Astrocyte (in vitro differentiated cells and primary cell): ENCODE measurements around the gene HAUS8. TPM values are rescaled to one million over a fixed set of nuclear protein-coding genes. Genes with fewer than 3 reads are reported as not detected.

Experiments used
- DNase-seq: peaks from one replicate; pipeline ENCODE4 v3.0.0-alpha.2; 2010; ENCODE audit warnings: low read depth
- FAIRE-seq: peaks from 2 replicates; lab custom pipeline; 2011; peaks lifted over from hg19 to GRCh38; lab: Jason Lieb, UNC
- H2AFZ ChIP-seq: 2 replicates; pipeline ENCODE4 v1.6.0; 2012; ENCODE audit warnings: low read depth, low read length, inconsistent platforms
- H3K27ac ChIP-seq: 2 replicates; pipeline ENCODE4 v1.5.1; 2011; ENCODE audit warnings: low read depth, low read length, inconsistent platforms
- H3K27me3 ChIP-seq: 2 replicates; pipeline ENCODE4 v1.6.0; 2011; ENCODE audit warnings: low read length, inconsistent platforms; ENCODE audit not compliant: insufficient read depth
- H3K36me3 ChIP-seq: 2 replicates; pipeline ENCODE4 v1.5.1; 2011; ENCODE audit warnings: low read length, inconsistent platforms; ENCODE audit not compliant: insufficient read depth
- H3K4me1 ChIP-seq: 2 replicates; pipeline ENCODE4 v1.5.1; 2011; ENCODE audit warnings: low read length, inconsistent platforms; ENCODE audit not compliant: insufficient read depth
- H3K4me2 ChIP-seq: 2 replicates; pipeline ENCODE4 v1.6.0; 2012; ENCODE audit warnings: low read length, inconsistent platforms
- H3K4me3 ChIP-seq: 2 replicates; pipeline ENCODE4 v1.5.1; 2011; ENCODE audit warnings: low read depth, mild to moderate bottlenecking, low read length, inconsistent platforms; ENCODE audit not compliant: insufficient read depth
- H3K79me2 ChIP-seq: 2 replicates; pipeline ENCODE4 v1.6.0; 2012; ENCODE audit warnings: mild to moderate bottlenecking, low read length, inconsistent platforms; ENCODE audit not compliant: insufficient read depth
- H3K9ac ChIP-seq: 2 replicates; pipeline ENCODE4 v1.6.0; 2012; ENCODE audit warnings: mild to moderate bottlenecking, low read length, inconsistent platforms
- H3K9me3 ChIP-seq: 2 replicates; pipeline ENCODE4 v1.5.1; 2012; ENCODE audit warnings: low read depth, mild to moderate bottlenecking, low read length, inconsistent platforms; ENCODE audit not compliant: insufficient read depth
- H4K20me1 ChIP-seq: 2 replicates; pipeline ENCODE4 v1.6.0; 2012; ENCODE audit warnings: low read length, inconsistent platforms; ENCODE audit not compliant: insufficient read depth
- H3K27ac Mint-ChIP-seq: one replicate; pipeline ENCODE4 v1.8.0; 2021; ENCODE audit warnings: mild to moderate bottlenecking, mixed read lengths; ENCODE audit not compliant: unreplicated experiment
- H3K27me3 Mint-ChIP-seq: one replicate; pipeline ENCODE4 v1.8.0; 2021; ENCODE audit warnings: low read depth, mixed read lengths; ENCODE audit not compliant: unreplicated experiment
- H3K36me3 Mint-ChIP-seq: one replicate; pipeline ENCODE4 v1.8.0; 2021; ENCODE audit warnings: low read depth, mixed read lengths; ENCODE audit not compliant: unreplicated experiment
- H3K4me1 Mint-ChIP-seq: one replicate; pipeline ENCODE4 v1.8.0; 2021; ENCODE audit warnings: low read depth, mixed read lengths; ENCODE audit not compliant: unreplicated experiment
- H3K4me3 Mint-ChIP-seq: one replicate; pipeline ENCODE4 v1.8.0; 2021; ENCODE audit warnings: mild to moderate bottlenecking, moderate library complexity, mixed read lengths; ENCODE audit not compliant: unreplicated experiment
- H3K9me3 Mint-ChIP-seq: one replicate; pipeline ENCODE4 v1.8.0; 2021; ENCODE audit warnings: mild to moderate bottlenecking, mixed read lengths; ENCODE audit not compliant: unreplicated experiment
- EZH2 ChIP-seq: IDR thresholded peaks from 2 replicates; pipeline ENCODE4 v1.6.1; 2012; ENCODE audit warnings: mild to moderate bottlenecking, low read length, inconsistent platforms; ENCODE audit not compliant: insufficient read depth
- total RNA-seq: library from RNA; stranded (reverse); gene quantifications from 2 replicates; pipeline ENCODE4 v1.2.1, GENCODE V29; 2021
- TF ChIP-seq, protein P1 (sequence below): IDR thresholded peaks from 2 replicates; pipeline ENCODE4 v1.5.1; 2011; ENCODE audit warnings: low read depth, mild to moderate bottlenecking, inconsistent platforms, low read length, moderate library complexity; ENCODE audit not compliant: insufficient read depth

HAUS8 gene
- total RNA-seq, 1 donor from 2014 or later = 5.6 TPM

DNA sequence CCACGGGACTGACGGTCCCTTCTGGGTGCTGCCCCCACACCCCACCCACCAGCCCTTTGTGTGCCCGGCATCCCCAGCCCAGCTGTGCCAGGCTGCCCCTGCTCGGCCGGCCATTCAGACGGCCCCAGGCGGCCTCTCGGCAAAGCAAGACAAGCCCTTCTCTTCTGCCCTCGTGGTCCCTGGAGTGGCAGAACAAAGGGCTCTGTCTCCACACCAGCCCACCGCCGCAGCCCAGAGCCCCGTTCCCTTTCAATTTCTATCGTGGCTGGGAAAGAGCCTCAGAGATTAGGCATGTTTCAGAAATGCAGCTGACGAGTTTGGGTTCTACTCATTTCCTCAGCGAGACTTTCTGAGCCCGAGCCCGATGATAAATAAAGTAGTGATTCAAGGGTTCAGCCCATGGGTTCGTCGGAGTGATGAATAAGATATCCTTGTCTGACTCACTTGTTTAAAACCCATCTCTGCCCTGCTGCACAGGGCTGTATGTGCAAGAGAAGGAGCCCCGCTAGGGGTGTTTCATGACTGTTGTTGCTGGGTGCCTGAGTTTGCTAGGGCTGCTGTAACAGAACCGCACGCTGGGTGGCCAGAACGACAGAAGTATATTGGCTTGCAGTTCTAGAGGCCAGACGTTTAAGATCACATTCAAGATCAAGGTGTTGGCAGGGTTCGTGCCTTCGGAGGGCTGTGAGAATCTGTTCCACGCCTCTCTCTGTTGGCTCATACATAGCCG lies 4.6 kb upstream of the HAUS8 start:
- Histone ChIP-seq H3K4me1 (peaks cover 35% of the 10 kb centered on the region), H4K20me1 (peaks cover 63% of the 10 kb centered on the region), H3K4me3 (peak overlapping the region; percentile 63), H3K27ac (peak overlapping the region; percentile 99), H2AFZ (peak overlapping the region; percentile 9), H3K36me3 (peaks cover 7% of the 10 kb centered on the region), H3K4me2 (peak overlapping the region; percentile 94), H3K27me3 (no peaks in the 10 kb centered on the region), H3K9ac (peak overlapping the region; percentile 98), H3K9me3 (no peaks in the 10 kb centered on the region), H3K79me2 (peaks cover 89% of the 10 kb centered on the region)
- H3K9me3 Mint-ChIP-seq = no peaks in the 10 kb centered on the region
- H3K4me3 Mint-ChIP-seq = peak overlapping the region; percentile 78
- H3K27ac Mint-ChIP-seq = peak overlapping the region; percentile 96
- DNase-seq = peak; percentile 98
- TF ChIP-seq EZH2 = no peak
- TF ChIP-seq, protein P1, sequence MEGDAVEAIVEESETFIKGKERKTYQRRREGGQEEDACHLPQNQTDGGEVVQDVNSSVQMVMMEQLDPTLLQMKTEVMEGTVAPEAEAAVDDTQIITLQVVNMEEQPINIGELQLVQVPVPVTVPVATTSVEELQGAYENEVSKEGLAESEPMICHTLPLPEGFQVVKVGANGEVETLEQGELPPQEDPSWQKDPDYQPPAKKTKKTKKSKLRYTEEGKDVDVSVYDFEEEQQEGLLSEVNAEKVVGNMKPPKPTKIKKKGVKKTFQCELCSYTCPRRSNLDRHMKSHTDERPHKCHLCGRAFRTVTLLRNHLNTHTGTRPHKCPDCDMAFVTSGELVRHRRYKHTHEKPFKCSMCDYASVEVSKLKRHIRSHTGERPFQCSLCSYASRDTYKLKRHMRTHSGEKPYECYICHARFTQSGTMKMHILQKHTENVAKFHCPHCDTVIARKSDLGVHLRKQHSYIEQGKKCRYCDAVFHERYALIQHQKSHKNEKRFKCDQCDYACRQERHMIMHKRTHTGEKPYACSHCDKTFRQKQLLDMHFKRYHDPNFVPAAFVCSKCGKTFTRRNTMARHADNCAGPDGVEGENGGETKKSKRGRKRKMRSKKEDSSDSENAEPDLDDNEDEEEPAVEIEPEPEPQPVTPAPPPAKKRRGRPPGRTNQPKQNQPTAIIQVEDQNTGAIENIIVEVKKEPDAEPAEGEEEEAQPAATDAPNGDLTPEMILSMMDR = peak; percentile 88
- no peaks in the 10 kb centered on the region for H3K27me3 Mint-ChIP-seq
- peaks cover 36% of the 10 kb centered on the region for H3K4me1 Mint-ChIP-seq
- peak; percentile 91 for FAIRE-seq
- peaks cover 9% of the 10 kb centered on the region for H3K36me3 Mint-ChIP-seq

DNA sequence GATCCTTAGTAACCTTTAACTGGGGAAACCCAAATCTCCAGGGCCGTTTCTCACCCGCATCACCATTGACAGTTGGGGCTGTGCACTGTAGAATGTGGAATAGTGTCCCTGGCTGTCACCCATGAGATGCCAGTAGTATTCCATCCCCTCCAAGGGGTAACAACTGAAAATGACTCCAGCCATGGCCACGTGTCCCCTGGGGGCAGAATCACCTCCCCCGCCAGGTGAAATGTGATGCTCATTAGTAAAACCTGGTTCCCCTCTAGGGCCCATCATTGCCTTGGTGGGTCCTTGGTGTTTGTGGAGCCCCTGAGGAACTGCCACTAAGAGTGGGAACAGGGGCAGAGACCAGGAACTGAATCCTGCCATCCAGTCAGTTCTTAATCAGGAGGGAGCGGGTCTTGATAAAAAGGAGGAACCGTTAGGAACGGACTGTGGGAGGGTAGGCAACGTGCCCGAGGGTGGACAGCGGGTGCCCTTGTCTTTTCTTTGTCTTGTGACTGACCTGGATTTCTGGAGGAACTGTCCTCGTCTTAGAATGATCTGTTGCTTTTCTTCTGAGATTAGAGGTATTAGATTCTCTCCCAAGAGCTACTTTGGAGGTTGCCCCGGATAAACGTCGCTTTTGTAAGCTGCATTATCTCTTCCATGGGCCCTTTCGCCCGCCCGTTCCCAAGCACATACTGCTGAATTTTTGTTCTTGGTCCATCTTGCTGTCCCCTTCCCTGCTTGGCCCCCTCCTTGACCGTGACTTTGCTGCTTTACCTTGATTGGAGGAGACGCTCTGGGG lies 3.9 kb upstream of the HAUS8 start:
- H2AFZ ChIP-seq = peak overlapping the region; percentile 9
- DNase-seq (peak; percentile 26), FAIRE-seq (no peak)
- peaks cover 89% of the 10 kb centered on the region for H3K79me2 ChIP-seq
- Mint-ChIP-seq H3K27me3 (no peaks in the 10 kb centered on the region), H3K36me3 (peaks cover 9% of the 10 kb centered on the region), H3K9me3 (no peaks in the 10 kb centered on the region), H3K27ac (peak overlapping the region; percentile 96), H3K4me1 (peaks cover 36% of the 10 kb centered on the region), H3K4me3 (peak overlapping the region; percentile 78)
- H3K27me3 ChIP-seq = no peaks in the 10 kb centered on the region
- peak overlapping the region; percentile 63 for H3K4me3 ChIP-seq
- peaks cover 7% of the 10 kb centered on the region for H3K36me3 ChIP-seq
- no peak for TF ChIP-seq EZH2
- TF ChIP-seq, protein P1 = no peak
- H3K9me3 ChIP-seq = no peaks in the 10 kb centered on the region
- H3K27ac ChIP-seq = peak overlapping the region; percentile 99
- H3K9ac ChIP-seq = peak overlapping the region; percentile 98
- peaks cover 57% of the 10 kb centered on the region for H4K20me1 ChIP-seq
- H3K4me2 ChIP-seq = peak overlapping the region; percentile 94
- H3K4me1 ChIP-seq = peaks cover 43% of the 10 kb centered on the region
